OCI-LY7 (cell line): ENCODE measurements around the gene RUNX1.

Experiments
- EZH2phosphoT487 ChIP-seq: fragments of 200-600 bp; sonication (generic); IDR thresholded peaks from 2 replicates; pipeline ENCODE4 v1.6.1; 2018; ENCODE audit warnings: low read depth, borderline replicate concordance, mild to moderate bottlenecking, mixed run types, antibody characterized with exemption, low read length, moderate library complexity, mixed read lengths
- TF ChIP-seq, protein P1 (sequence below): fragments of 200-600 bp; sonication (generic); conservative IDR thresholded peaks from 2 replicates; pipeline ENCODE4 v1.5.1; 2014; ENCODE audit warnings: mild to moderate bottlenecking, antibody characterized with exemption, low read length, moderate library complexity, mixed read lengths

DNA sequence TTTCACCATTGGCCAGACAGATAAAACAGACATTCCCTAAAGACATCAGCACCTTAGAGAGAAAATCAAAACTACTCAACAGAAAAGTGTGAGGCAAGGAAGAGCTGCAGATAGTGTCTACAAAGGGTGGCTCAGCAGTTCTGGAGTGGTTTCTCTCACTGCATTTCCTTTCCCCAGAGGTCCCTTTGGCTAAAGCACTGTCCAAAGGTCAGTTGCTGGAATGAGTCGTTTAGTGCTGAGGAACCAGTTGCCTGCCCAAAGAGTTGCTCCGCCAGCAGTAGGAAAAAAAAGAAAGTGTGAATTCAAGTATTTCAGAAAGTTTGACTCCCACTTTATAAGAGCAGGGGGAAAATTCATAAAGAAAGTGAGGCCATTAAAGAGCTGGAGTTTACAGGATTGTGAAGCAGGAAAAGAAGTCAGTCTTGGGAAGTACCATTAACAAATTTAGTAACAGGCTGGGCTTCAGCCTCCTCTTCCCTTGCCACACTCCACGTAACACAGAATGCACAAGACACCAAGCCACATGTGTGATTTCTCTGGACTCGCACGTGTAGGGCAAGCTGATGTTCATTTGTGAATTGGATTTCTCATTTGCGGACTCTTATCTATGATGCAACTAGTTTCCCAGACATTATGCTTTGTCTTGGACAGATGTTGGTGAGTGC, 122.2 kb downstream of the RUNX1 start:
- TF ChIP-seq, protein P1, sequence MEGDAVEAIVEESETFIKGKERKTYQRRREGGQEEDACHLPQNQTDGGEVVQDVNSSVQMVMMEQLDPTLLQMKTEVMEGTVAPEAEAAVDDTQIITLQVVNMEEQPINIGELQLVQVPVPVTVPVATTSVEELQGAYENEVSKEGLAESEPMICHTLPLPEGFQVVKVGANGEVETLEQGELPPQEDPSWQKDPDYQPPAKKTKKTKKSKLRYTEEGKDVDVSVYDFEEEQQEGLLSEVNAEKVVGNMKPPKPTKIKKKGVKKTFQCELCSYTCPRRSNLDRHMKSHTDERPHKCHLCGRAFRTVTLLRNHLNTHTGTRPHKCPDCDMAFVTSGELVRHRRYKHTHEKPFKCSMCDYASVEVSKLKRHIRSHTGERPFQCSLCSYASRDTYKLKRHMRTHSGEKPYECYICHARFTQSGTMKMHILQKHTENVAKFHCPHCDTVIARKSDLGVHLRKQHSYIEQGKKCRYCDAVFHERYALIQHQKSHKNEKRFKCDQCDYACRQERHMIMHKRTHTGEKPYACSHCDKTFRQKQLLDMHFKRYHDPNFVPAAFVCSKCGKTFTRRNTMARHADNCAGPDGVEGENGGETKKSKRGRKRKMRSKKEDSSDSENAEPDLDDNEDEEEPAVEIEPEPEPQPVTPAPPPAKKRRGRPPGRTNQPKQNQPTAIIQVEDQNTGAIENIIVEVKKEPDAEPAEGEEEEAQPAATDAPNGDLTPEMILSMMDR: no peak
- TF ChIP-seq EZH2phosphoT487: no peak
